HepG2 (cell line): Measurements from ENCODE around the gene CXCL17. TPM values are rescaled to one million over a fixed set of nuclear protein-coding genes. Genes with fewer than 3 reads are reported as not detected.

Source experiments
- ELF1 ChIP-seq: sonication (generic); formaldehyde crosslinking; IDR thresholded peaks from 2 replicates; pipeline ENCODE4 v1.4.0; 2020; ENCODE audit warnings: missing genetic modification reagents
- IKZF5 ChIP-seq: IDR thresholded peaks from 2 replicates; pipeline ENCODE4 v1.6.1; 2018; ENCODE audit warnings: missing genetic modification reagents, mild to moderate bottlenecking, missing compliant biosample characterization
- KLF6 ChIP-seq: IDR thresholded peaks from 2 replicates; pipeline ENCODE4 v1.8.0; 2016; ENCODE audit warnings: missing biosample characterization, missing genetic modification reagents
- MBD4 ChIP-seq: IDR thresholded peaks from 2 replicates; pipeline ENCODE4 v1.6.1; 2012; ENCODE audit warnings: low read length, inconsistent platforms, borderline replicate concordance
- NR2F6 ChIP-seq, 2 experiments: IDR thresholded peaks; 2 replicates each; pipeline ENCODE4 v1.6.1; 2016; ENCODE audit warnings: antibody characterized with exemption in 1 of 2, mild to moderate bottlenecking in 1 of 2
- PAF1 ChIP-seq: IDR thresholded peaks from 2 replicates; pipeline ENCODE4 v1.6.1; 2016; ENCODE audit warnings: missing genetic modification reagents, missing compliant biosample characterization
- RNF219 ChIP-seq: sonication (generic); formaldehyde crosslinking; IDR thresholded peaks from 2 replicates; pipeline ENCODE4 v1.5.0; 2020; ENCODE audit warnings: mild to moderate bottlenecking, missing genetic modification reagents
- SP140L ChIP-seq: sonication (generic); formaldehyde crosslinking; IDR thresholded peaks from 2 replicates; pipeline ENCODE4 v1.4.0; 2020; ENCODE audit warnings: missing genetic modification reagents, borderline replicate concordance
- YY1 ChIP-seq: IDR thresholded peaks from 2 replicates; pipeline ENCODE4 v1.6.1; 2011; ENCODE audit warnings: low read length, low read depth, moderate library complexity, mild to moderate bottlenecking; ENCODE audit not compliant: insufficient read depth, insufficient replicate concordance
- ZKSCAN1 ChIP-seq: fragments of 150-350 bp; IDR thresholded peaks from 2 replicates; pipeline ENCODE4 v1.6.1; 2014; ENCODE audit warnings: low read length
- ZNF124 ChIP-seq: sonication (generic); formaldehyde crosslinking; IDR thresholded peaks from 2 replicates; pipeline ENCODE4 v1.4.0; 2020; ENCODE audit warnings: missing genetic modification reagents
- ZNF230 ChIP-seq: sonication (generic); formaldehyde crosslinking; IDR thresholded peaks from 2 replicates; pipeline ENCODE4 v1.4.0; 2020; ENCODE audit warnings: mild to moderate bottlenecking, missing genetic modification reagents
- ZNF558 ChIP-seq: sonication (generic); formaldehyde crosslinking; IDR thresholded peaks from 2 replicates; pipeline ENCODE4 v1.9.0; 2022; ENCODE audit warnings: mild to moderate bottlenecking, missing genetic modification reagents, borderline replicate concordance
- ZNF562 ChIP-seq: sonication (generic); formaldehyde crosslinking; IDR thresholded peaks from 2 replicates; pipeline ENCODE4 v1.8.0; 2022; ENCODE audit warnings: missing genetic modification reagents, borderline replicate concordance
- ZNF572 ChIP-seq: sonication (generic); formaldehyde crosslinking; IDR thresholded peaks from 2 replicates; pipeline ENCODE4 v1.5.1; 2020; ENCODE audit warnings: mild to moderate bottlenecking, missing genetic modification reagents
- ZNF598 ChIP-seq: sonication (generic); formaldehyde crosslinking; IDR thresholded peaks from 2 replicates; pipeline ENCODE4 v1.5.1; 2020; ENCODE audit warnings: mild to moderate bottlenecking, missing genetic modification reagents, borderline replicate concordance
- ZNF639 ChIP-seq: conservative IDR thresholded peaks from 2 replicates; pipeline ENCODE4 v1.6.1; 2018; ENCODE audit warnings: missing genetic modification reagents
- ZNF704 ChIP-seq: sonication (generic); formaldehyde crosslinking; IDR thresholded peaks from 2 replicates; pipeline ENCODE4 v1.8.1; 2023; ENCODE audit warnings: mild to moderate bottlenecking, inconsistent platforms, moderate library complexity, missing genetic modification reagents, borderline replicate concordance
- ZNF850 ChIP-seq: sonication (generic); formaldehyde crosslinking; conservative IDR thresholded peaks from 2 replicates; pipeline ENCODE4 v1.9.0; 2021; ENCODE audit warnings: mild to moderate bottlenecking, missing genetic modification reagents
- ZSCAN31 ChIP-seq: sonication (generic); formaldehyde crosslinking; IDR thresholded peaks from 2 replicates; pipeline ENCODE4 v1.5.0; 2020; ENCODE audit warnings: low read depth, mild to moderate bottlenecking, missing genetic modification reagents
- polyA plus RNA-seq, 8 experiments: library from polyadenylated mRNA; depleted of rRNA in 3 of 8; stranded (reverse) in 7 of 8; unstranded in 1 of 8; fragments of >200 nt; fragmentation: Illumina TruSeq in 4 of 8; extraction: Trizol in 4 of 8; gene quantifications; 2 replicates each; pipeline versions ENCODE4 v1.2.1 to v1.2.3, GENCODE V29; 2011 to 2016; ENCODE audit warnings: low read depth in 4 of 8, missing spikeins in 1 of 8, mixed read lengths in 1 of 8; ENCODE audit not compliant: insufficient read depth in 1 of 8
- total RNA-seq, 5 experiments: library from RNA; depleted of rRNA; stranded (reverse); fragments of >200 nt; fragmentation: Illumina TruSeq; extraction: Trizol; gene quantifications; 2 replicates each; pipeline ENCODE4 v1.2.3, GENCODE V29; 2016; ENCODE audit warnings: low read depth in 1 of 5
- TF ChIP-seq, protein P1 (sequence below), 2 experiments: fragments of 450-650 bp in 1 of 2; sonication (generic) in 1 of 2; formaldehyde crosslinking; IDR thresholded peaks; 2 replicates each; pipeline versions ENCODE4 v1.5.0 to v1.8.0; 2020 to 2022; ENCODE audit warnings: mild to moderate bottlenecking in 1 of 2, missing genetic modification reagents in 1 of 2
- TF ChIP-seq, protein P2 (sequence below): sonication (generic); formaldehyde crosslinking; IDR thresholded peaks from 2 replicates; pipeline ENCODE4 v1.8.0; 2022; ENCODE audit warnings: mild to moderate bottlenecking, missing genetic modification reagents
- TF ChIP-seq, protein P3 (sequence below): sonication (generic); formaldehyde crosslinking; IDR thresholded peaks from 2 replicates; pipeline ENCODE4 v1.4.0; 2020; ENCODE audit warnings: missing genetic modification reagents

CXCL17 gene
- total and polyA plus RNA-seq, 2 of the 13 experiments (the other 11 are each of a cell fraction or from before 2014, with no cell fraction given), result 0.12 TPM; not detected in 1

DNA sequence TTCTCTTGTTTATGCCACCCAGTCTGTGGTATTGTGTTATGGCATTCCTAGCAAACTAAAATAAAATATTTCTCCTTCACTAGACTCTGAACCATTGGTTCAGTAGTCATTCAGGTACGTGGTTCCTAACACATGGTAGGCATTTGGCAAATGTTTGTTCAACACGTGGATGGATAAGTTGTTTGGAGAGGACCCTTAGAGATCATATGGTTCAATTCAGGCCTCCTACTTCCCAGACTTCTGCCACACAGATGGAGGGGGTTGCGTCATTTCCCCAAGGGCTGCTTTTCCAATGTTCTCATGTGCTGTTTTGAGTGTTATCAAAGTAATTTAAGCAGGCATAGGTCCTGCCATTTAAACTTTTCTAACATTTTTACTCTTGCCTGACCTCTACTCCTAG, 6.7 kb downstream of the CXCL17 start (continued):
- TF ChIP-seq PAF1 (CRISPR knock-in tag) (no peak), ZNF230 (no peak), YY1 (no peak), ZNF704 (CRISPR knock-in tag) (no peak), ZSCAN31 (no peak), ZNF558 (CRISPR knock-in tag) (no peak), MBD4 (no peak), ZNF562 (no peak), ZNF639 (no peak), NR2F6 (IDR thresholded peaks at IDR 0.05) (0 out of 2 replicates have a peak, but pooled peaks have one; percentile 11), NR2F6 (CRISPR knock-in tag; IDR thresholded peaks at IDR 0.05) (no peak), ZNF598 (CRISPR knock-in tag) (no peak), ZNF850 (no peak), ELF1 (CRISPR knock-in tag) (no peak), IKZF5 (CRISPR knock-in tag) (no peak), ZNF572 (no peak), RNF219 (CRISPR knock-in tag) (no peak), ZKSCAN1 (0 out of 2 replicates have a peak, but pooled peaks have one; percentile 37), SP140L (CRISPR knock-in tag) (no peak), KLF6 (no peak), ZNF124 (CRISPR knock-in tag) (no peak)
- TF ChIP-seq, protein P1, sequence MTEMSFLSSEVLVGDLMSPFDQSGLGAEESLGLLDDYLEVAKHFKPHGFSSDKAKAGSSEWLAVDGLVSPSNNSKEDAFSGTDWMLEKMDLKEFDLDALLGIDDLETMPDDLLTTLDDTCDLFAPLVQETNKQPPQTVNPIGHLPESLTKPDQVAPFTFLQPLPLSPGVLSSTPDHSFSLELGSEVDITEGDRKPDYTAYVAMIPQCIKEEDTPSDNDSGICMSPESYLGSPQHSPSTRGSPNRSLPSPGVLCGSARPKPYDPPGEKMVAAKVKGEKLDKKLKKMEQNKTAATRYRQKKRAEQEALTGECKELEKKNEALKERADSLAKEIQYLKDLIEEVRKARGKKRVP (CRISPR knock-in tag; IDR thresholded peaks at IDR 0.05), result 0 out of 4 replicates have a peak, but pooled peaks of 1 of the 2 experiments have one; percentile 38
- TF ChIP-seq, protein P2, sequence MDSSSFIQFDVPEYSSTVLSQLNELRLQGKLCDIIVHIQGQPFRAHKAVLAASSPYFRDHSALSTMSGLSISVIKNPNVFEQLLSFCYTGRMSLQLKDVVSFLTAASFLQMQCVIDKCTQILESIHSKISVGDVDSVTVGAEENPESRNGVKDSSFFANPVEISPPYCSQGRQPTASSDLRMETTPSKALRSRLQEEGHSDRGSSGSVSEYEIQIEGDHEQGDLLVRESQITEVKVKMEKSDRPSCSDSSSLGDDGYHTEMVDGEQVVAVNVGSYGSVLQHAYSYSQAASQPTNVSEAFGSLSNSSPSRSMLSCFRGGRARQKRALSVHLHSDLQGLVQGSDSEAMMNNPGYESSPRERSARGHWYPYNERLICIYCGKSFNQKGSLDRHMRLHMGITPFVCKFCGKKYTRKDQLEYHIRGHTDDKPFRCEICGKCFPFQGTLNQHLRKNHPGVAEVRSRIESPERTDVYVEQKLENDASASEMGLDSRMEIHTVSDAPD (CRISPR knock-in tag), result no peak
- TF ChIP-seq, protein P3, sequence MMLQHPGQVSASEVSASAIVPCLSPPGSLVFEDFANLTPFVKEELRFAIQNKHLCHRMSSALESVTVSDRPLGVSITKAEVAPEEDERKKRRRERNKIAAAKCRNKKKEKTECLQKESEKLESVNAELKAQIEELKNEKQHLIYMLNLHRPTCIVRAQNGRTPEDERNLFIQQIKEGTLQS (CRISPR knock-in tag), result no peak
